HG03159 (cell line): Measurements from ENCODE around the gene COX18.

Experiments
- ATAC-seq: cut with Tn5 transposase; IDR thresholded peaks from one replicate; pipeline ENCODE4 v1.9.1; 2021; ENCODE audit warnings: mild to moderate bottlenecking, moderate library complexity; ENCODE audit not compliant: unreplicated experiment

The COX18 gene

DNA sequence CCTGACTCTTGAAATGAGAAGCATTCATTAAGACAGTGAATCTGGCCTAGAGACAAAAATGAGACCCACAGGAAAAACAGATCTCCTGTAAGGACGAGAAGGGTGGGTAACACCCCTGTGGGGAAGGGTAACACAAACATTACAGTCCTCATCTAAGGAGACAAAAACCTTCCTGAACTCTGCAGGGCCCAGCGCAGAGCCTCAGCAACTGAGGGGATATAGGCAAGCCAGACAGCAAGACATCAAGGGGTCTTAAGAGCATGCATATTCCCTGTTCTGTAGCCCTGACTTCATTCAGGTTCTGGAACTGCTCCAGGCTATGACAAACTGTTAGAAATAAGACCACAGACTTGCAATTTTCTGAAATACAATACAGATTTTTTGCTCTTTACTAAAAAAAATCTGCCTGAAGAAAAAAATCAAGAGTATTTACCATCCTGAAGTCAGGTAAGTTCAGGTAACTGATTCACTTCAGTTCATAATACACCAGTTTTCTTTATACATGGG is 15.5 kb downstream of the COX18 start:
- ATAC-seq = no peak

DNA sequence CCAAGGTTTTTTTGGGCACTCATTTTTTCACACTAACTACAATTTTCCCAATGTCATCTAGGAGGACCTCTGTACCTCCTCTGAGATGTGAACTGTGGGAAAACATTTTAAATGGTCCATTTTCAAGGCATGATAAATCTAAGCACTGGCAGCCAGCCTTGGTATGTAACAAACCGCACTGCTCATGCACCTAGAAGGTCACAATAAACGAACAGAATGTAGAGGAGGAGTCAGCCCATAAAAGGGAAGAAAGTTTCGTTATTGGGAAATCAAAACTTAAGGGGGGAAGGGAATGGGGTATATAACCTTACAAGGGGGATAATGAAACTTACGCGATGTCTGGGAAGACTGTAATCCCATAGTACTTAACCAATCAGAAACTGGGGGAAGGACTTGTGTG is 16.4 kb downstream of the COX18 start:
- no peak for ATAC-seq

DNA sequence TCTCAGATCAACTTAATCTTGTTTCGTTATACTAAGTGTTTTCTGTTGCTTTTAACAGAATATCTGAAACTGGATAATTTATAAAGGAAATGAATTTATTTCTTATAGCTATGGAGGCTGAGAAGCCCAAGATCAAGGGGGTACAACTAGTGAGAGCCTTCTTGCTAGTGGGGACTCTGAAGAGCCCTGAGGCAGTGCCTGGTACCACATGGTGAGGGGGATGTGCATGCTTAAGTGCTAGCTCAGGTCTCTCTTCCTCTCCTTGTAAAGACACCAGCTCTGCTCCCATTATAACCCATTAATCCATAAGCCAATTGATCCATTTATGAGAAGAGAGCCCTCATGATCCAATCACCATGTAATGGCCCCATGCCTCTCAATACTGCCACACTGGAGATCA is 17.9 kb downstream of the COX18 start:
- no peak for ATAC-seq

DNA sequence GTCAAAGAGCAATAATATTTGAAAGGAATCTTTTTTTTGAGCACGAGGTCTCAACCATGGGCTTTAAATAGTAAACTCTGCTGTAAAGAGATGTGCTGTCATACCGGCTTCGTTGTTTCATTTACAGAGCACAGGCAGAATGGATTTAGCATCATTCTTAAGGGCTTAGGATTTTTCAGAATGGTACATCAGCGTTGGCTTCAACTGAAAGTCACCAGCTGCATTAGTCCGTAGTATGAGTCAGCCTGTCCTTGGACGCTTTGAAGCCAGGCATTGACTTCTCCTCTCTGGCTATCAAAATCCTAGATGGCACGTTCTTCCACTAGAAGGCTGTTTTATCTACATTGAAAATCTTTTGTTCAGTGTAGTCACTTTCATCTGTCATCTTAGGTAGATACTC is 23.6 kb downstream of the COX18 start:
- no peak for ATAC-seq

DNA sequence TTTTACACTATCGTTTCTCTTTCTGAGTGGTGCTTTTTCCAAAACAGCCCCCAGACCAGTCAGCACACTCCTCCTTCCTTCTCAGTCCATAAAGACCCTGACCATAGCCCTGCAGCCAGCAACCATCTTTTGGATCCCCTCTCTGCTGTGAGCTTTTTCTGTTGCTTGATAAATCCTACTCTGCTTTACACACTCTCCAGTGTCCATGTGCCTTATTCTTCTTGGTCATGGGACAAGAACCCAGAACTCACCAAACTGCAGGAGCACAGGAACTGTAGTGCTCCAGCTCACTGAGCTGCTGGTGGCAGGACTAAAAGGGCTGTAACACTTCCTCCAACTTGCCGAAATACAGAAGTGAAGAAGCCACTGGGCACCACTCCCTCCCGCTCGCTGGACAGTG is 32.5 kb downstream of the COX18 start:
- no peak for ATAC-seq

DNA sequence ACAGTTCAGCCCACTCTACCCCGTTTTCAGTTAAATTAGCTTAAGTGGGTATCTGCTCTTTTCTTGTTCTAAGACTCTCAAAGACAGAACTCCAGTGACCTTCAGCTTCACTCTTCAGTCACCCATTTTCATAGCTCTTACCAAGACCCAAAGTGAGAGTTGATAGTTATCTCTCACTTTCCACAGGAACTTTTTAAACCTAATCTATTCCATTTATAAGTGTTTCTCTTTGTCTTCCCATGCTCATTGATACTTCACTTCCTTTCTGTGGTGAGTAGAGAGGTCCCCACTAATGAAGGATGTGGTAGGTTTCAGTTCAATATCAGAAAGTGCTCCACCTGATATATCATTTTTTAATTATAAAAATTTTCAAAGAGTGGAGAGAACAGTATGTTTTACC is 33.4 kb downstream of the COX18 start:
- no peak for ATAC-seq

DNA sequence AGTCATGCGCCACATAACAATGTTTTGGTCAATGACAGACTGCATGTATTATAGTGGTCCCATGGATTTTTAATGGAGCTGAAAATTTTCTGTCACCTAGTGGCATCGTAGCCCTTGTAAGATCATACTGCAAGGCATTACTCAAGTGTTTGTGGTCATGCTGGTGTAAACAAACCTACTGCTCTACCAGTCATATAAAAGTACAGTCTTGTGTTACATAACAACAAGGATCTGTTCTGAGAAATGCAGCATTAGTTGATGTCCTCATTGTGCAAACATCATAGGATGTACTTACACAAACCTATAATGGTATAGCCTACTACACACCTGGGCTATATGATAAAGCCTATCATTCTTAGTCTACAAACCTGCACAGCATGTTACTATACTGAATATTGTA is 34.6 kb downstream of the COX18 start:
- ATAC-seq = no peak

DNA sequence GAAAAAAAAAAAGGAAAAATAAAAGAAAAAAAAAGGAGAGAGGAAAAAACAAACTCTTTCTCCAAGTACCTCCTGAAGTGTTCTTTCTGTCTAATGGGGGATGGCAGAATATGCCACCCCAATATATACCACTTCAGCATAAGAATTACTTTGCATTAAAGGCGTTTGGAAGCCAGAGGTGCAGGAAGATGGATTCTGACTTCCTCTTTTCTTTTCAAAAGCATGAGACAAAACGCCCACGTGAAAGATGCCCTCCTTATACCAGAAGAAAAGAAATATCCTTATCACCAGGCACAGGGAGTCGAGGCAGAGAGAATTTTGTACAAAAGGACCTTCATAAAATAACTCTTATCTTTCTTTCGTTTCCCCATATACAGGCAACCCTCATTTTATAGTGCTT is 40.9 kb downstream of the COX18 start:
- ATAC-seq = no peak

DNA sequence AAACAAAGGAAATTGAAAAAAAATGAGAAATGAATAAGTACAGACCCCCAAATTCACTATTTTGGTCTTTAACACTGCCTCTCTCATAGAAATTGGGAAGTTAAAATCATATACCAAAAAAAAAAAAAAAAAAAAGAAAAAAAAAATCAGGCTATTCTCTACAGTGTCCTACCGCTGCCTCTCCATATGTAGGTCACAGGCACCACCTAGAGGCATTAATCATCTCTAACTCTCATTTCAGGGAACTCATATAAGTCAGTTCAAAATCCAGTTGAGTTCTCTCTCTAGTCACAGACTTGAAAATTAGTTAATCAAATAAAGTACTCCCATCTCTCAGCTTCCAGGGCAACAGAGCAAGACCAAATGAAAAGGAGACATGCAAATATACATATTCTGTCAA is 47.9 kb downstream of the COX18 start:
- ATAC-seq = peak; percentile 66

DNA sequence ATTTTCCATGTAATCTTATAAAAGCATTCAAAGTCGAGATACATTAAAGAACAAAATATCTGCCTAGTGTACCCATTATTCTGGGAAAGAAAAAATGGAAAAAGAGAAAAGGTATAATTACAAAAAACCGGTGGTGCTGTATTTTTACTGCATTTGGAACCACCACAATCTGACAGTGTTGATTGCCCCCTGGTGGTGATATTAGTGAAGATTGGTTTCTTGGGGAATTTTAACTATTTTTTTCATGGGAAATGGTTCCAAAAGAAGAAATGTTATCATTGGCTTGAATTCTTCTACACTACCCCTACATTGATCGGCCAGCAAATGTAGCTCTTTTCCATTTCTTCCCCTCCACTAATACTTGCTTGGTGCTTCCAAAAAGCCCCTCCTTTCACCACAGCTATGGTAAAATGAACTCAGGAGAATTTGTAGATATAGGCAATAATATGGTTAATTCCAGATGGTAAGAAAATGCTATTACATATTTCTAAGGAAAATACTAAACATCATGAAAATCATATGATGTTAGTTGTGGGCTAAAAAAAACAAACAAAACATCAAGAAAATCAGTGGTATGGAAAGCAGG is 50.0 kb downstream of the COX18 start:
- ATAC-seq = no peak

DNA sequence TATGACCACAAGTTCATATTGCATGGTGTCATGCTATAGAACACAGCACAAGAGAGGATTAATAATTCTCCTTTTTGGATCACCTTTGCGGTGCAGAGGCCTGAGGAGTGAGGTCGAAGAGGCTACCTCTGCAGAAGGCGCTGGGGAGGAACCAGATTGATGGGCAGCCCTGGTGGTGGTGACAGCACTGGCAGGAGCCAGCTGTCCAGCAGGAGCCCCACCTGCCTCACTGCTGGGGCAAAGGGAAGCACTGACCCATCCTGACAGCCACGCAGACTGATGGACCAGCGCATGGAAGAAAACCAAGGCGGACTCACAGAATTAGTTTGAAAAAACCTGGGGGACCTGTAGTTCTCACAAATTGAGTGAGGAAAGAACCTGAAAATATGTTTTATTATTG is 50.9 kb downstream of the COX18 start:
- ATAC-seq = no peak

DNA sequence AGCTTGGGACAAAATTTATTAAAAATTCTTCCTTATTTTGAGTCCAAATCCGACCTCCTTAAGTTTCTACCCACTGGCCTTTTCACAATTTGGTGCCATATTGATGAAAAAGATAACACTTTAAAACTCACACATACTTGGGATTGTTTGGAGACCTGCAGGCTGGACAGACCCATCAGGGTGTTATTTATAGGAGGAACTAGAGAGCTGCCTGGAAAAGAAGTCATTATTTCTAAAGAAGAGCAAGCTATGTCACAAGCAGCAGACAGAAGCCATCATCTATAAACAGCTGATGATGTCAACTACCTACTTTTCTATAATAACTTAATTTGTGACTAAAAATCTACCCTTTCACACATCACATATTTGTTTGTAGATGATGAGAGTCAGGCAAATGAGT is 56.2 kb downstream of the COX18 start:
- ATAC-seq = no peak

DNA sequence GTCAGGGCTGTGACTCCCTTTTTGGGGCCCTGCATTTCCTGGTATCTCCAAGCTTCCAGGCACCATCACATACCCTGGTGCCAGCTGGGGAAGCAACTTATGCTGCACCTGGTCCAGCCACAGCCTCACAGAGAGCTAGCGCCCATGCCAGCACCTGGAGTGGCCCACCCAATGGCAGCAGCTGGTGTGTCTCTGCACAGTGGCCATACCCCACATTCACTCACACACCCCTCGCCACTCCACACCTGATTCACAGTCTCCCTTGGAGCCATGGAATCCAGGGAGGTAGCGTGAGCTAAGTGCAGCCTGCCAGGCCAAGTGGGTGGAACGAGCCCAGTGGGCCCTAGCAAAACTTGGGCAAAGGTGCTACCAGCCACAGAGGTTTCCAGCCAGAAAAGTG is 56.8 kb downstream of the COX18 start:
- no peak for ATAC-seq

DNA sequence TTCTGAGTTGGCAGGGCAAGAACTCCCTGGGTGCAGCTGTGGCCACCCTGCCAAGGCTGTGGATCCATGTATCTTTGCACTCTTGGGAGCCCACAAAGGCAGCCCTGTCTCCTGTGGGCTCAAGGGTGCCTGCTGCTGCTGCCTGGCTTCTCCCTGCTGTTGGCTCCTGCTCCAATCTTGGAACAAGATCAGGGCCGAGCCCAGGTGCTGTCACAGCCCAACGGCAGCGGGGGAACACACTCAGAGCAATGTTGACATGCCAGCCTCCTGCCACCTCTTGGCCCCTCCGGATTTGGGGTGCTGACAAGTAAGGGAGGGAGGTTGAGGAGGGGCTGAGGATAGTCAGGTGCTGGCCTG is 57.9 kb downstream of the COX18 start:
- ATAC-seq = no peak

DNA sequence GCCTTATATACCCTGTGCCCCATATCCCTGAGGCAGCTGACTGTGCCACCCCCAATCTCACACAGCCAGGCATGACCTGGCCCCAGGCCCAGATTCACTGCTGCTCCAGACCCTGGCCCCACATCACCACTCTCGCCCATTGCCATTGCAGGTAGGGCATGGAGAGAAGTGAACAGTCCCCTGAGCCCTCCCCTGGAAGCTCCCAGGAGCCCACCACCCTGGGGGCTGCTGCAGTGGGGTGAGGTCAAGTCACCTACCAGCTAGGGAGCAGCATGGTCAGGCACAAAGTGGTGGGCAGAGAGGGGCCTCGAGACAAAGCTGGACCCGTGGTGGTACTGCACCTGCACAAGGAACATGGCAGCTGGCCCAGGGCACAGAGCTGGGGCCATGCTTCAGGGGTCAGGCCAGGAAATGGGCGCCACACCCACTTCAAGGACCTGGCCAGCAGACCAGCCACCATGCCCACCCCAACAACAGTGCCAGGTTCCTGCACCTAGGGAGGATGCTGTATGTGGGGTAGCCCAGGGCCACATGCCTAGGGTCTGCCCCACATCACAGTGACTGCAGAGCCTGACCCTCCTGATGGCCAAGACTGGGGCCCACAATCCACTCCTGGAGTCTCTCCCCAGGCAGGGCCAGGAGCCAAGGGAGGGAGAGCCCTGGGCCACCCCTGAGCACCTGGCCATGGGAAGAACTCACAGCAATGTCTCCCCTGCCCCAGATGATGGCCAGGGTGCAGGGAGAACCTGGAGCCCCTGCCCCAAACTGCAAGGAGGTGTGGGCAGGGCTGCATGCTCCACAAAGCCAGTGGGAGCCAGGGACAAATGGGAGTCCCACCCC is 58.5 kb downstream of the COX18 start:
- ATAC-seq = no peak

DNA sequence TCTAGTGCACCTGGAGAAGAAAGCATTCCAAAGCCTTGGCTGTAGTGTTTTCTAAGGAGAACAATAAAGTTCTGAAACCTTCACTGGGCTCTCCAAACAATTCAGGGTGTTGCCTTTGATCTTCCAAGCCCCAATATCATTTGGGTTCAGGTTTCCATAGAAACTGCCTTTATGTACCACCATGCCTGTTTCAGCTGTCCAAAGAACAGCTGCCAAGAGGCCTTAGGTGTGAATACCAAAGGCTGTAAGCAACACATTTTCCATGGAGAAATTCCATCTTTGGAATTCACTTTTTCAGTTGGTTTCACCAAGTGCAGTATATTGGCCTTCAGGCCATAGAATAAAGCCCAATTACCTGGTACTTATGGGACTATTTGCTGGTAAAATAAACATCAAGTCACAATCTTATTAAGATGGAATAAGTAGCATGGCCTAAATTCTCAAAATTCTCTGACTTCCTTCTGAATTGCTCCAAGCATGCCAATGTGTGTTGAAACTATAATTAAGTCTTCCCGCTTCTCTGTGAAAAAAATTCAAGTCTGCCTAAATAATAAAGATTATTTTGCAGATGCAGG is 61.9 kb downstream of the COX18 start:
- no peak for ATAC-seq

DNA sequence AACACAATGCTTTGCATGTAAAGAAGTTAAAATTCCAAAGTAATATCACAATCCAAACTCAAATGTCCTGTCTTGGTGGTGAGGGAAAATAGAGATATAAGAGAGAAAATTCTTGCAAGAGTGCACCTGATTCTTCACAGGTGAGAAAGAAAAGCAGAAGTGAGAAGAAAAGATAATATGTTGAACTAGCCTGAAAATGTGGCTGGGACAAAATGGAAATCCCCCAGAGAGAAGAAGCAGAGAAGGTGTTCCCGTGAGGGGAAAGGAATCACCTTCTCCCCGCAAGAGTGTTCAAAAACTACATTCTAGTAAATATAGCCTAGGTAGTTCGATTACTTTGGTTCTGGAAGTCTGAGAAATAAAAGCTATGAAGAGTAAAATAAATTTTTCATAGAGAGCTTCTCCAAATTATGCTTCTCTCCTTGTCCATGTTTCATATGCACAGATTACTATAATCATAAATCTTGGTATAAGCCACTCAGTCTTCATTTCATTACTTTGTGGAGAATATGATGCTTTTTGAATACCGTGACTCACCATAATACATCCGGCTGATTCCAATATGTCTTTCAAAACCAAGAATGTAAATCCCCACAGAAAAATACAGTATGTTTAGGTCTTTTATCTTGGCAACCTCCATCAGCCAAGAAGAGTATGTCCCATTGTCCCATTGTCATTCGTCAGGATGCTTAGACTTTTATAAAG is 63.1 kb downstream of the COX18 start:
- peak; percentile 78 for ATAC-seq

DNA sequence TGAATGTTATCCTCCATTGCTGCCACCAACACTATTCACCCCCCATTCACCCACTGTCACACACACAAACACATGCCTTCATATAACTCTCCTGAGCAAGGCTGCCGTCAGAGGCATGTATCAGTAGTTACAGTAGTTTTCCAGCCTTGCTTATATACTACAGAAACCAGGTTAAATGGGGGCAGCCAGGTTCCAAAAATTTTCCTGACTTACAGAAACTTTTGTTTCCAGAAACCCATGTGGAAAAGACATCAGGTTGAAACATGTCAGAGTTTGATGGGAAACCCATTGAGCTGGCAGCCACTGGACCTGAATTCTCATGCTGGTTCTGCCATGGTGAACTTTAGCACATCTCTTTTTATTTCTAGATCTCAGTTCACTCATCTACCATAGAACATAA is 64.0 kb downstream of the COX18 start:
- ATAC-seq = no peak
